Fibroblast of lung (primary cell): Measurements from ENCODE around the gene KCNMA1. TPM values are rescaled to one million over a fixed set of nuclear protein-coding genes. Genes with fewer than 3 reads are reported as not detected.
A peak's percentile ranks its signal among the peaks of the same experiment; 100 is the strongest.

Source experiments
- DNase-seq, 2 donors: peaks; one replicate each; pipeline versions ENCODE4 v3.0.0 to v3.0.0-alpha.2; 2010; ENCODE audit warnings: low read depth in 2 of 2
- H2AFZ ChIP-seq: 2 replicates; pipeline ENCODE4 v1.5.1; 2012; ENCODE audit warnings: low read length, control low read depth, inconsistent platforms
- H3K27ac ChIP-seq: 2 replicates; pipeline ENCODE4 v1.5.1; 2011; ENCODE audit warnings: low read length, control low read depth; ENCODE audit not compliant: insufficient read depth
- H3K27me3 ChIP-seq: 2 replicates; pipeline ENCODE4 v1.5.1; 2011; ENCODE audit warnings: mild to moderate bottlenecking, low read length; ENCODE audit not compliant: control insufficient read depth, insufficient read depth
- H3K36me3 ChIP-seq: 2 replicates; pipeline ENCODE4 v1.5.1; 2011; ENCODE audit warnings: low read length; ENCODE audit not compliant: control insufficient read depth, insufficient read depth
- H3K4me1 ChIP-seq: 2 replicates; pipeline ENCODE4 v1.5.1; 2011; ENCODE audit warnings: low read length; ENCODE audit not compliant: control insufficient read depth, insufficient read depth; ENCODE audit errors: extremely low read depth
- H3K4me2 ChIP-seq: 2 replicates; pipeline ENCODE4 v1.5.1; 2011; ENCODE audit warnings: low read length, control low read depth; ENCODE audit not compliant: insufficient read depth; ENCODE audit errors: extremely low read depth
- H3K4me3 ChIP-seq, 4 experiments: fragments of 200-600 bp in 1 of 4; sonication (generic) in 1 of 4; replicated peaks in 1 of 4; 2 replicates each; pipeline ENCODE4 v1.5.1; 2011 to 2016; ENCODE audit warnings: low read length in 4 of 4, low read depth in 3 of 4, mild to moderate bottlenecking in 3 of 4, control low read depth in 2 of 4, inconsistent platforms in 1 of 4, mixed read lengths in 1 of 4; ENCODE audit not compliant: insufficient read depth in 1 of 4; ENCODE audit errors: control extremely low read depth in 1 of 4
- H3K79me2 ChIP-seq: 2 replicates; pipeline ENCODE4 v1.5.1; 2012; ENCODE audit warnings: mild to moderate bottlenecking, low read length, inconsistent platforms; ENCODE audit not compliant: control insufficient read depth, insufficient read depth
- H3K9ac ChIP-seq: 2 replicates; pipeline ENCODE4 v1.5.1; 2011; ENCODE audit warnings: mild to moderate bottlenecking, low read length, control low read depth; ENCODE audit not compliant: insufficient read depth
- H3K9me3 ChIP-seq: 2 replicates; pipeline ENCODE4 v1.5.1; 2012; ENCODE audit warnings: low read depth, low read length; ENCODE audit not compliant: control insufficient read depth, insufficient read depth
- H4K20me1 ChIP-seq: 2 replicates; pipeline ENCODE4 v1.5.1; 2011; ENCODE audit warnings: low read length; ENCODE audit not compliant: control insufficient read depth, insufficient read depth; ENCODE audit errors: extremely low read depth
- EZH2 ChIP-seq: IDR thresholded peaks from 2 replicates; pipeline ENCODE4 v1.5.1; 2012; ENCODE audit warnings: low read length, control low read depth, mild to moderate bottlenecking; ENCODE audit errors: missing control alignments
- polyA plus RNA-seq, 2 donors: library from polyadenylated mRNA; depleted of rRNA in 1 of 2; stranded (reverse) in 1 of 2; unstranded in 1 of 2; fragments of >200 nt; gene quantifications; 2 replicates each; pipeline ENCODE4 v1.2.1, GENCODE V29; 2011 to 2012; ENCODE audit warnings: missing spikeins in 1 of 2
- total RNA-seq: library from RNA; depleted of rRNA; stranded (reverse); fragments of >200 nt; gene quantifications from 2 replicates; pipeline ENCODE4 v1.2.1, GENCODE V29; 2014
- TF ChIP-seq, protein P1 (sequence below), 2 donors: IDR thresholded peaks in 1 of 2; conservative IDR thresholded peaks in 1 of 2; 1 replicate in 1 of 2; 2 replicates in 1 of 2; pipeline ENCODE4 v1.5.1; 2011 to 2012; ENCODE audit warnings: low read length in 2 of 2, control low read depth in 1 of 2, inconsistent platforms in 1 of 2, low read depth in 1 of 2, mild to moderate bottlenecking in 1 of 2

Gene KCNMA1
- total and polyA plus RNA-seq, 2 donors (not counting 1 experiment from before 2014, with no cell fraction given): 31.0 to 138 TPM

DNA sequence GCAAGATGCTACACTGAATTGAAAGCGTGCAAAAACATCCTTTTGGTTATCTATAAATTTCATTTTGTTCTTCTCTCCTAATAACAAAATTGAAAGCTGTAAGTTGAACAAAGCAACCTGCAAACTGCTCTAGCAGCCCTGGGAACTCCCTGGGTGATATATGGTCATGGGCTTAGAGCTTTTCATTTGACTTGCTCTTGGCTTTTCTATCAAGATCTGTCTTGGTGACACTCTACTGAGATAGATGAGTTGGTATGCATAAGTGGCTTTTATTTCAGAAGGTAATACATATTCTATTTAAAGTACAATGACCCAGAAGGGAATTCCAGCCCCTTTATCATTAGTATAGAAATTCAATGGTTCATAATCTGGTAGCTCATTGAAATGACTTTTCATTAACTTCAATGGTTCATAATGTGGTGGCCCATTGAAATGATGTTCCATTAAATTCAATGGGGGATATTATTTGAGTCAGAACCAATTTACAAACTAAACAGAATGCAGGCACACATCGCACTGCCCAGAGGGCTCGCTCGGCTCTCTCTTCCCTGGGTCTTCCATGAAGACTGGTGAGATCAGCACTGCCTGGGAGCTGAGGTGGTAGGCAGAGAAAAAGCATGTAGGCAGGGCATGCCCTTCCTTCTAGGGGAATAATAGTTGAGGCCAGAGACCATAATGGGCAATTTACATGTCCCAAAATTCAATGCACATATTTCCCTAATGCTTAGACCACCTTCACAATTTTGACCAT, 10.1 kb upstream of the KCNMA1 start:
- H3K36me3 ChIP-seq: no peaks in the 10 kb centered on the region
- no peak overlapping the region for H2AFZ ChIP-seq
- H3K9ac ChIP-seq: no peak overlapping the region
- DNase-seq: no peak
- H3K79me2 ChIP-seq: no peaks in the 10 kb centered on the region
- H3K27ac ChIP-seq: no peak overlapping the region
- no peaks in the 10 kb centered on the region for H4K20me1 ChIP-seq
- no peaks in the 10 kb centered on the region for H3K9me3 ChIP-seq
- H3K4me3 ChIP-seq: no peak overlapping the region
- peaks cover 13% of the 10 kb centered on the region for H3K27me3 ChIP-seq
- H3K4me1 ChIP-seq: no peaks in the 10 kb centered on the region
- TF ChIP-seq, protein P1, sequence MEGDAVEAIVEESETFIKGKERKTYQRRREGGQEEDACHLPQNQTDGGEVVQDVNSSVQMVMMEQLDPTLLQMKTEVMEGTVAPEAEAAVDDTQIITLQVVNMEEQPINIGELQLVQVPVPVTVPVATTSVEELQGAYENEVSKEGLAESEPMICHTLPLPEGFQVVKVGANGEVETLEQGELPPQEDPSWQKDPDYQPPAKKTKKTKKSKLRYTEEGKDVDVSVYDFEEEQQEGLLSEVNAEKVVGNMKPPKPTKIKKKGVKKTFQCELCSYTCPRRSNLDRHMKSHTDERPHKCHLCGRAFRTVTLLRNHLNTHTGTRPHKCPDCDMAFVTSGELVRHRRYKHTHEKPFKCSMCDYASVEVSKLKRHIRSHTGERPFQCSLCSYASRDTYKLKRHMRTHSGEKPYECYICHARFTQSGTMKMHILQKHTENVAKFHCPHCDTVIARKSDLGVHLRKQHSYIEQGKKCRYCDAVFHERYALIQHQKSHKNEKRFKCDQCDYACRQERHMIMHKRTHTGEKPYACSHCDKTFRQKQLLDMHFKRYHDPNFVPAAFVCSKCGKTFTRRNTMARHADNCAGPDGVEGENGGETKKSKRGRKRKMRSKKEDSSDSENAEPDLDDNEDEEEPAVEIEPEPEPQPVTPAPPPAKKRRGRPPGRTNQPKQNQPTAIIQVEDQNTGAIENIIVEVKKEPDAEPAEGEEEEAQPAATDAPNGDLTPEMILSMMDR (conservative IDR thresholded peaks at IDR 0.05 in 1 of 2, IDR thresholded peaks at IDR 0.05 in 1 of 2; ENCODE audit: low read depth in 1 of 2, low read length in 2 of 2): no peak
- no peak for TF ChIP-seq EZH2
- H3K4me2 ChIP-seq: no peak overlapping the region

DNA sequence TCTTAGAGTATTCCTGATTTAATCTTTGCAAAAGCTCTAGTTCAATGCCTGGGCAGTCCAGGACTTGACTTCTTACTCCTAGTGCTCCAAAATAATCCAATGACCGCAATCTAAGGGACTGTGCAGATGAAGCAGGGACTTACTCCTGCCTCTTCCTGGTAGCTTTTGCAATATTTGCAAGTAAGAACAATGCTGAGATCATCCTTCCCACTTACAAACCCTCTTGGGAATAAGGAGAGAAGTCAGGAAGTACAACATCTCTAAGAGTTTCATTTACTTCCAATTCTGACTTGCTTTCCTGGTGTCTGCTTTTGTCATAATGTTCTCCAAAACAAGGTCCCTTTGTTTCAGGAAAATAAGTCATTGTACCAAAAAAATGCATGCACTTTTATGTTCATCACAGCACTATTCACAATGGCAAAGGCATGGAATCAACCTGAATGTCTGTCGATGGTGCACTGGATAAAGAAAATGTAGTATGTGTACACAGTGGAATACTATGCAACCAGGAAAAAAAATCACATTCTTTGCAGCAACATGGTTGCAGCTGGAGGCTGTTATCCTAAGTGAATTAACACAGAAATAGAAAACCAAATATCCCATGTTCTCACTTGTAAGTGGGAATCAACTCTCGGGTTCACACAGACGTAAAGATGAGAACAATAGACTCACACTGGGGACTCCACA, 7.1 kb upstream of the KCNMA1 start:
- H3K4me1 ChIP-seq: no peaks in the 10 kb centered on the region
- H3K9me3 ChIP-seq: no peaks in the 10 kb centered on the region
- DNase-seq: no peak
- no peak overlapping the region for H3K4me3 ChIP-seq
- no peak overlapping the region for H3K4me2 ChIP-seq
- TF ChIP-seq, protein P1 (conservative IDR thresholded peaks at IDR 0.05 in 1 of 2, IDR thresholded peaks at IDR 0.05 in 1 of 2; ENCODE audit: low read depth in 1 of 2, low read length in 2 of 2): no peak
- no peak for TF ChIP-seq EZH2
- peaks cover 8% of the 10 kb centered on the region for H3K27me3 ChIP-seq
- H4K20me1 ChIP-seq: no peaks in the 10 kb centered on the region
- no peak overlapping the region for H2AFZ ChIP-seq
- no peaks in the 10 kb centered on the region for H3K79me2 ChIP-seq
- H3K36me3 ChIP-seq: no peaks in the 10 kb centered on the region
- no peak overlapping the region for H3K9ac ChIP-seq
- H3K27ac ChIP-seq: no peak overlapping the region

DNA sequence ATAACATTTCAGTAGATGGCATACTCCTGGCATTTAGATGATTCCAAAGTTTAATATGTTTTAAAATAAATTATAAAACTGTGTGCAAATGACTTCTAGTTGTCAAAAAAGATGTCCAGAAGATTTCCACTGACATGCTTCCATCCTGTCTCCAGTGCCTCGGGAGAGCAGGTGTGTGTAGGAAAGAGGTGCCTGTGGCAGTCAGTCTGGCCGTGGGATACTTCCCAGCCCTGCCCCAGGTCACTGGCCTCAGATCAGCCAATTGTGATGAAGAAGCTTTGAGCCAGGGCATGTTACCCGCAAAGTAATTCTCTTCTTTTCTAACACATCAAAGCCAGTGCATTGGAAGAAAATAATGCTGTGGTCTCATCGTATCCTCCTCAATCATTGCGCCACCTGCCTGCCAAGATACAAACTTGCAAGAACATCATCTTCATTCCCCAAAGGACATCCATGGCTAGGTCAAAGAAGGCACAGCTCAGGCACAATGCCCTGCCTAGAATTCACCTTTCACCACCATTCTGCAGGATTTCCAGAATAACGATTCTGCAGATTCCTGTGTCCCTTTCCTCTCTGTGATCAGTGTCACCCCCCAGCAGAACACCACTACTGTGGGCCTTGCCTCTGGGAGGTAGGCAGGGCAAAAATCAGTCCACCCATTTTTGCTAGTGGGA, 6.3 kb upstream of the KCNMA1 start:
- peak; percentile 59 to 79 for DNase-seq
- H3K9ac ChIP-seq: no peak overlapping the region
- TF ChIP-seq EZH2: no peak
- TF ChIP-seq, protein P1 (conservative IDR thresholded peaks at IDR 0.05 in 1 of 2, IDR thresholded peaks at IDR 0.05 in 1 of 2; ENCODE audit: low read depth in 1 of 2, low read length in 2 of 2): peak; percentile 57 to 63
- H3K27me3 ChIP-seq: peaks cover 4% of the 10 kb centered on the region
- no peaks in the 10 kb centered on the region for H3K79me2 ChIP-seq
- no peak overlapping the region for H2AFZ ChIP-seq
- no peaks in the 10 kb centered on the region for H3K9me3 ChIP-seq
- H3K4me1 ChIP-seq: no peaks in the 10 kb centered on the region
- no peak overlapping the region for H3K27ac ChIP-seq
- H3K36me3 ChIP-seq: no peaks in the 10 kb centered on the region
- no peak overlapping the region for H3K4me2 ChIP-seq
- no peak overlapping the region for H3K4me3 ChIP-seq
- no peaks in the 10 kb centered on the region for H4K20me1 ChIP-seq
